Measurements from ENCODE around the gene SH3RF3. TPM values are rescaled to one million over a fixed set of nuclear protein-coding genes. Genes with fewer than 3 reads are reported as not detected.

SH3RF3 gene
- total RNA-seq, 2 donors from 2014 or later = 1.5 to 1.8 TPM

- Mint-ChIP-seq H3K9me3 (no peaks in the 10 kb centered on the region), H3K27me3 (ENCODE audit: insufficient read depth) (no peaks in the 10 kb centered on the region), H3K36me3 (ENCODE audit: low read depth) (no peaks in the 10 kb centered on the region), H3K4me3 (no peak overlapping the region), H3K27ac (no peak overlapping the region), H3K4me1 (peaks cover 14% of the 10 kb centered on the region)
- Histone ChIP-seq H3K4me3 (ENCODE audit: low read length) (no peak overlapping the region), H3K27ac (ENCODE audit: low read depth, low read length) (no peak overlapping the region), H3K27me3 (ENCODE audit: control insufficient read depth, insufficient read depth, low read length, poor library complexity, severe bottlenecking) (peaks cover 6% of the 10 kb centered on the region), H3K9me3 (ENCODE audit: control insufficient read depth, low read length) (no peaks in the 10 kb centered on the region), H3K4me1 (ENCODE audit: control insufficient read depth, insufficient read depth, low read length) (peaks cover 5% of the 10 kb centered on the region), H3K36me3 (ENCODE audit: control insufficient read depth, insufficient read depth, low read length) (no peaks in the 10 kb centered on the region), H3K9ac (ENCODE audit: extremely low read depth, low read length, poor library complexity, severe bottlenecking) (no peak overlapping the region)
- peak; percentile 43 for DNase-seq
- WGBS, 2 experiments (ENCODE audit: insufficient coverage in 1 of 2, insufficient read length in 1 of 2) = 93 to 94% methylated on average over 6 to 7 of the region's 7 CpGs
- TF ChIP-seq, protein P1, sequence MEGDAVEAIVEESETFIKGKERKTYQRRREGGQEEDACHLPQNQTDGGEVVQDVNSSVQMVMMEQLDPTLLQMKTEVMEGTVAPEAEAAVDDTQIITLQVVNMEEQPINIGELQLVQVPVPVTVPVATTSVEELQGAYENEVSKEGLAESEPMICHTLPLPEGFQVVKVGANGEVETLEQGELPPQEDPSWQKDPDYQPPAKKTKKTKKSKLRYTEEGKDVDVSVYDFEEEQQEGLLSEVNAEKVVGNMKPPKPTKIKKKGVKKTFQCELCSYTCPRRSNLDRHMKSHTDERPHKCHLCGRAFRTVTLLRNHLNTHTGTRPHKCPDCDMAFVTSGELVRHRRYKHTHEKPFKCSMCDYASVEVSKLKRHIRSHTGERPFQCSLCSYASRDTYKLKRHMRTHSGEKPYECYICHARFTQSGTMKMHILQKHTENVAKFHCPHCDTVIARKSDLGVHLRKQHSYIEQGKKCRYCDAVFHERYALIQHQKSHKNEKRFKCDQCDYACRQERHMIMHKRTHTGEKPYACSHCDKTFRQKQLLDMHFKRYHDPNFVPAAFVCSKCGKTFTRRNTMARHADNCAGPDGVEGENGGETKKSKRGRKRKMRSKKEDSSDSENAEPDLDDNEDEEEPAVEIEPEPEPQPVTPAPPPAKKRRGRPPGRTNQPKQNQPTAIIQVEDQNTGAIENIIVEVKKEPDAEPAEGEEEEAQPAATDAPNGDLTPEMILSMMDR (conservative IDR thresholded peaks at IDR 0.05) = no peak
Observed at GRCh38 chr2:109377976-109378375, 249.0 kb downstream of the SH3RF3 start.

DNA sequence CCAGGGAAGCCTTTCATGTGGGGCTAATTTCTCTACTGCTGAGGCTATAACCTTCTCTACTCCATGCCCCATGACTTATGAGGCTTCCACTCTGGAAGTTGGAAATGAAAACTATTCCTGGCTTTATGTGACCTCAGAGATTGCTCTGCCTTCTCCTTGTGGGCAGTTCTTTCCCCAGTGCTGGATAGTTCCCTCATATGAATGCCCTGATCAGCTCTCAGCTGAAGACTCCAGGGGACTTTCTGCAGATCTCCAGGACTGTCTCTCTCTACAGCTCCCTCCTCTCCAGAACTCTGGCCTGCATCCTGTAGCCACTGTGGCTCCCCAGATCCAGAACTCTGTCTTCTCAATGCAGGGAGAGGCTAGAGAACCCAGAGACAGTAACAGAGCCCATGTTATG, 249.7 kb downstream of the SH3RF3 start:
- peaks cover 21% of the 10 kb centered on the region for H3K4me1 Mint-ChIP-seq
- Histone ChIP-seq H3K27me3 (ENCODE audit: control insufficient read depth, insufficient read depth, low read length, poor library complexity, severe bottlenecking) (peaks cover 6% of the 10 kb centered on the region), H3K9me3 (ENCODE audit: control insufficient read depth, low read length) (no peaks in the 10 kb centered on the region), H3K36me3 (ENCODE audit: control insufficient read depth, insufficient read depth, low read length) (no peaks in the 10 kb centered on the region), H3K4me1 (ENCODE audit: control insufficient read depth, insufficient read depth, low read length) (peaks cover 5% of the 10 kb centered on the region), H3K9ac (ENCODE audit: extremely low read depth, low read length, poor library complexity, severe bottlenecking) (no peak overlapping the region), H3K27ac (ENCODE audit: low read depth, low read length) (no peak overlapping the region), H3K4me3 (ENCODE audit: low read length) (no peak overlapping the region)
- no peak overlapping the region for H3K27ac Mint-ChIP-seq
- H3K36me3 Mint-ChIP-seq (ENCODE audit: low read depth) = no peaks in the 10 kb centered on the region
- no peaks in the 10 kb centered on the region for H3K9me3 Mint-ChIP-seq
- no peak overlapping the region for H3K4me3 Mint-ChIP-seq
- no peaks in the 10 kb centered on the region for H3K27me3 Mint-ChIP-seq (ENCODE audit: insufficient read depth)
- peak; percentile 35 for DNase-seq
- TF ChIP-seq, protein P1 (conservative IDR thresholded peaks at IDR 0.05) = no peak

DNA sequence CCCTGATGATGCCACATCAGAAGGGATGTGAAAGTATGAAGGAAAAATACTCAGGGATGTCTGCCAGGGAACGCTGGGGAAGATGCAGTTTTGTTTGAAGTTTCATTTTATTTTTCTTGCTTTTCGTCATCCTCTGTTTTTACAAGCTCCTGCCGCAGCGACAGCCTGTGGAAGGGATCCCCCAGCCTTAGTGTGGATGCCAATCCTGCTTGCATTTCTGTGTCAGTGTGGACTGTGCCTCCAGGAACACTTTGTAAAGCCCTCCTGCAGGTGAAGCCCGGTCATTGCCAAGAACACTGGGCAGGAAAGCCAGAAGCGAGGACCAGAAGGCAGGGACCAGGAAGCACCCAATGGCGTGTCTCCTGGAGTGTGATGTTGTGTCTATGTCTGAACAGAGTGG, 250.5 kb downstream of the SH3RF3 start:
- peaks cover 26% of the 10 kb centered on the region for H3K4me1 Mint-ChIP-seq
- TF ChIP-seq, protein P1 (conservative IDR thresholded peaks at IDR 0.05) = no peak
- Histone ChIP-seq H3K27me3 (ENCODE audit: control insufficient read depth, insufficient read depth, low read length, poor library complexity, severe bottlenecking) (peaks cover 6% of the 10 kb centered on the region), H3K4me3 (ENCODE audit: low read length) (no peak overlapping the region), H3K36me3 (ENCODE audit: control insufficient read depth, insufficient read depth, low read length) (no peaks in the 10 kb centered on the region), H3K9ac (ENCODE audit: extremely low read depth, low read length, poor library complexity, severe bottlenecking) (no peak overlapping the region), H3K4me1 (ENCODE audit: control insufficient read depth, insufficient read depth, low read length) (peaks cover 5% of the 10 kb centered on the region), H3K9me3 (ENCODE audit: control insufficient read depth, low read length) (no peaks in the 10 kb centered on the region), H3K27ac (ENCODE audit: low read depth, low read length) (no peak overlapping the region)
- H3K27ac Mint-ChIP-seq = no peak overlapping the region
- 91 to 96% methylated on average over 7 of the region's 7 CpGs for WGBS, 2 experiments (ENCODE audit: insufficient coverage in 1 of 2, insufficient read length in 1 of 2)
- DNase-seq = peak; percentile 36
- no peaks in the 10 kb centered on the region for H3K36me3 Mint-ChIP-seq (ENCODE audit: low read depth)
- no peak overlapping the region for H3K4me3 Mint-ChIP-seq
- no peaks in the 10 kb centered on the region for H3K27me3 Mint-ChIP-seq (ENCODE audit: insufficient read depth)
- no peaks in the 10 kb centered on the region for H3K9me3 Mint-ChIP-seq
